Ovary (tissue), 9 donors: ENCODE results near the gene MYO1B. TPM values are rescaled to one million over a fixed set of nuclear protein-coding genes. Genes with fewer than 3 reads are reported as not detected.

ENCODE experiments used
- DNase-seq, 5 donors: peaks; one replicate each; pipeline ENCODE4 v3.0.0-alpha.2; 2019 to 2020
- H3K27ac ChIP-seq, 2 donors: fragments of 200-600 bp; one replicate each; pipeline versions ENCODE4 v1.5.1 to v1.8.0; 2019 to 2022
- H3K27me3 ChIP-seq: fragments of 200-600 bp; one replicate; pipeline ENCODE4 v1.8.0; 2022
- H3K36me3 ChIP-seq: fragments of 200-600 bp; sonication (generic); one replicate; pipeline ENCODE4 v1.5.1; 2019
- H3K4me1 ChIP-seq: one replicate; pipeline ENCODE4 v1.8.1; 2013; ENCODE audit warnings: mild to moderate bottlenecking, moderate library complexity; ENCODE audit not compliant: insufficient read depth
- H3K4me3 ChIP-seq: fragments of 200-600 bp; sonication (generic); one replicate; pipeline ENCODE4 v1.5.1; 2017
- H3K9me3 ChIP-seq, 2 donors: fragments of 200-600 bp in 1 of 2; sonication (generic) in 1 of 2; one replicate each; pipeline versions ENCODE4 v1.5.1 to v1.8.1; 2013 to 2019; ENCODE audit warnings: mild to moderate bottlenecking in 1 of 2, moderate library complexity in 1 of 2
- EP300 ChIP-seq: sonication (generic); formaldehyde crosslinking; IDR thresholded peaks from one replicate; pipeline ENCODE4 v1.6.1; 2017; ENCODE audit warnings: antibody characterized with exemption
- POLR2A ChIP-seq: fragments of 450-650 bp; IDR thresholded peaks from one replicate; pipeline ENCODE4 v1.6.1; 2017; ENCODE audit warnings: antibody characterized with exemption, mild to moderate bottlenecking, moderate library complexity
- WGBS, 3 donors: extraction: QIAGEN DNeasy Blood & Tissue Kit in 1 of 3; methylation state at CpG; one replicate each; pipeline versions ENCODE4 v1.1.5 to v1.1.7; 2013 to 2017; 5-methylcytosine and 5-hydroxymethylcytosine counted together
- intact Hi-C, 4 donors: fragments of 100-400 bp; cut with DNase I; formaldehyde crosslinking; loops; one replicate each; pipeline versions ENCODE4 v1.11.0 to v1.15.1; 2022 to 2023
- polyA plus RNA-seq, 2 donors: library from polyadenylated mRNA; stranded (reverse); fragments of 200-250 nt in 1 of 2; fragments of 350-450 nt in 1 of 2; fragmentation: Illumina TruSeq in 1 of 2; extraction: RNeasy Lipid Tissue Mini Kit (QIAGEN cat#74804) in 1 of 2; gene quantifications; one replicate each; pipeline ENCODE4 v1.2.3, GENCODE V29; 2013 to 2014
- total RNA-seq, 7 donors: library from RNA; depleted of rRNA in 2 of 7; stranded (reverse); fragments of >200 nt in 2 of 7; fragmentation: NEBNext Ultra II Directional in 3 of 7; extraction: Animal tissue kit (Norgen Biotek cat#: 25700) in 3 of 7; gene quantifications; one replicate each; pipeline versions ENCODE4 v1.1.0 to v1.2.4, GENCODE V29; 2016 to 2023
- TF ChIP-seq, protein P1 (sequence below), 3 donors: fragments of 450-650 bp in 2 of 3; fragments of 200-600 bp in 1 of 3; IDR thresholded peaks; one replicate each; pipeline versions ENCODE4 v1.5.1 to v1.8.0; 2016 to 2022; ENCODE audit warnings: antibody characterized with exemption in 3 of 3, mild to moderate bottlenecking in 1 of 3
- donor health status: DM: no; HTN: no; CAD: no; lungs with moderate emphysema.
- donor health status: DM: no; HTN: no; CAD: no.
- donor health status: Bipolar disorder and iron deficiency.
- donor health status: DM: yes; HTN: yes; CAD: no.
- donor health status: DM: no; HTN: no; CAD: no.
- donor health status: DM: yes; HTN: yes; CAD: no.

MYO1B gene
- total and polyA plus RNA-seq, 9 donors = 15.8 to 34.7 (median 27.3) TPM

DNA sequence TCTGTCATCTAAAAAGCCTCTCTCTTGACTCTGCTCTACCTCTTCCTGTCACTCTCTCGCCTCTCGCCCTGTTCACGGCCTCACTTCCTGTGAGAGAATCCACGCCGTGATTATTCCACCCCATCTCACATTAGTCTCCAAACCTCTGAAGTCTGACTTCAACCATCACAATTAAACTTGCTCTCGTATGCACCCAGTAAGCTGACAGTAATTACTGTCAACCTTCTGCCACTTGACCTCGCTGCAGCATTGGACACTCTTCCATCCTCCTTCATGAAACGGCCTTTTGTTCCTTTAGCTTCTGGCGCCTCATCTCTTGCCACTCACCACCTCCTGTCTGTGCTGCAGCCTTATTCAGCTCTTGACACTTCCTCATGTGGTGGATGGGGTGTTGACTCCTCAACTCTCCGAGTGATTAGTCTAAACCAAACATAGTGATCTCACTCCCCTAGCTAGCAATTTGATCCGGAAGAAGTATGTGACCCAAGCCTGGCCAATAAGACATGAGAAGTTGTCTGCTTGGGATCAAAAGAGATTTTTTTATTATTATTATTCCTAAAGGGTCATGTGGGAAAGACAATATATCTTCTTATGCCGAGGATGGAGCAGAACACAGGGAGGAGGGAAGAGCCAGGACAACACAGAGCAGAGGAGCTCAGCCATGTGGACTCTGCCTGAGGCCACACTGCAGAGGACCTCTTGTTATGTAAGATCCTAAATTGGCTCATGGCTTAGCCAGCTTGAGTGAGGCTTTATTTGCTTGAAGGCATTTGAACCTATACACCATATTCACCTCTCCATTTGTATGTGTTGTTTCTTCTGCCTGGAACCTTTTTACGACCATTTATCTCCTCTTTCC, 38.4 kb upstream of the MYO1B start:
- no peak for TF ChIP-seq POLR2A
- TF ChIP-seq, protein P1, sequence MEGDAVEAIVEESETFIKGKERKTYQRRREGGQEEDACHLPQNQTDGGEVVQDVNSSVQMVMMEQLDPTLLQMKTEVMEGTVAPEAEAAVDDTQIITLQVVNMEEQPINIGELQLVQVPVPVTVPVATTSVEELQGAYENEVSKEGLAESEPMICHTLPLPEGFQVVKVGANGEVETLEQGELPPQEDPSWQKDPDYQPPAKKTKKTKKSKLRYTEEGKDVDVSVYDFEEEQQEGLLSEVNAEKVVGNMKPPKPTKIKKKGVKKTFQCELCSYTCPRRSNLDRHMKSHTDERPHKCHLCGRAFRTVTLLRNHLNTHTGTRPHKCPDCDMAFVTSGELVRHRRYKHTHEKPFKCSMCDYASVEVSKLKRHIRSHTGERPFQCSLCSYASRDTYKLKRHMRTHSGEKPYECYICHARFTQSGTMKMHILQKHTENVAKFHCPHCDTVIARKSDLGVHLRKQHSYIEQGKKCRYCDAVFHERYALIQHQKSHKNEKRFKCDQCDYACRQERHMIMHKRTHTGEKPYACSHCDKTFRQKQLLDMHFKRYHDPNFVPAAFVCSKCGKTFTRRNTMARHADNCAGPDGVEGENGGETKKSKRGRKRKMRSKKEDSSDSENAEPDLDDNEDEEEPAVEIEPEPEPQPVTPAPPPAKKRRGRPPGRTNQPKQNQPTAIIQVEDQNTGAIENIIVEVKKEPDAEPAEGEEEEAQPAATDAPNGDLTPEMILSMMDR (IDR thresholded peaks at IDR 0.05) = no peak
- H3K9me3 ChIP-seq = no peaks in the 10 kb centered on the region
- no peaks in the 10 kb centered on the region for H3K36me3 ChIP-seq
- no peaks in the 10 kb centered on the region for H3K27me3 ChIP-seq
- 88 to 92% (median 90%) methylated on average over 13 of the region's 13 CpGs for WGBS, 3 donors
- H3K27ac ChIP-seq = no peak overlapping the region
- intact Hi-C loops = no loop called here
- H3K4me3 ChIP-seq = no peak overlapping the region
- no peaks in the 10 kb centered on the region for H3K4me1 ChIP-seq
- no peak for DNase-seq

DNA sequence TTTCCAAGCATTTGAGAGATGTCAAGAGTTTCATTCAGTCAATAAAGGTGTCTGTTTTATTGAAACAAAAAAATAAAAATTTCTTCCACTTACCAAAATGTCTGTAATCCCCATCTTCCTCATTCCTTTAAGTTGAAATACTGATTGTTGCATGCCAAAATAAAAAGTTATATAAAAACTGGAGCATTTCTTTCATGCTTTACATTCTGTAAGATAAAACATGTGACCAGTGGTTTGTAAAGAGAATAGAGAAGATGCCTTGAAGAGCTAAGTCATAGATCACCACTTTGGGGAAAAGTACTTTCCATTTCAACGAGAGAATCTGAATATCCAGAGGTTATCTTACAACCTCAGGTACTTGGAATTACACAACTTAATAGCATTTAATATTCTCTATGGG, 35.9 kb upstream of the MYO1B start:
- TF ChIP-seq, protein P1 (IDR thresholded peaks at IDR 0.05) = no peak
- TF ChIP-seq POLR2A (no peak), EP300 (no peak)
- H3K4me3 ChIP-seq = no peak overlapping the region
- WGBS, 3 donors = 73 to 82% (median 80%) methylated on average over 1 of the region's 1 CpG
- H3K27me3 ChIP-seq = no peaks in the 10 kb centered on the region
- H3K4me1 ChIP-seq = no peaks in the 10 kb centered on the region
- H3K27ac ChIP-seq = no peak overlapping the region
- DNase-seq = no peak
- no peaks in the 10 kb centered on the region for H3K9me3 ChIP-seq
- no peaks in the 10 kb centered on the region for H3K36me3 ChIP-seq
- intact Hi-C loops = no loop called here

DNA sequence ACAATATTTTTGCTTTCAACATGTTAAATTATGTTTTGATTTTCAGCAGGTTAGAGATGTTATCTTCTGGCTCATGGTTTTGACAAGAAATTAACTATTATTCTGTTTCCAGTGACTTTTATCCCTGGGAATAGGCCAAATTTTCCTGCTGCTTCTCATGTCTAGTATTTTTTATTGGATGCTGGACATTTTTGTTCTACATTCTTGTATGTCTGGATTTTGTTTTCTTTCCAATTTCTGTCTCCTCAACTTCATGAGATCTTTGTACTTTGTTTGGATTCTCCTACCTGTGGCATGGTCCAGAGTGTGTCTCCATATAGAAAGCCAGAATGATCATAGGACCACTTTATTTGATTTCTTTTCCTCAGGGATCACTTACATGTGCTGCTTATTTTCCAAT, 33.1 kb upstream of the MYO1B start:
- H3K36me3 ChIP-seq = no peaks in the 10 kb centered on the region
- intact Hi-C loops = no loop called here
- H3K27me3 ChIP-seq = no peaks in the 10 kb centered on the region
- H3K27ac ChIP-seq = no peak overlapping the region
- no peak for DNase-seq
- no peak overlapping the region for H3K4me3 ChIP-seq
- no peaks in the 10 kb centered on the region for H3K4me1 ChIP-seq
- TF ChIP-seq EP300 (no peak), POLR2A (no peak)
- TF ChIP-seq, protein P1 (IDR thresholded peaks at IDR 0.05) = no peak
- no peaks in the 10 kb centered on the region for H3K9me3 ChIP-seq

DNA sequence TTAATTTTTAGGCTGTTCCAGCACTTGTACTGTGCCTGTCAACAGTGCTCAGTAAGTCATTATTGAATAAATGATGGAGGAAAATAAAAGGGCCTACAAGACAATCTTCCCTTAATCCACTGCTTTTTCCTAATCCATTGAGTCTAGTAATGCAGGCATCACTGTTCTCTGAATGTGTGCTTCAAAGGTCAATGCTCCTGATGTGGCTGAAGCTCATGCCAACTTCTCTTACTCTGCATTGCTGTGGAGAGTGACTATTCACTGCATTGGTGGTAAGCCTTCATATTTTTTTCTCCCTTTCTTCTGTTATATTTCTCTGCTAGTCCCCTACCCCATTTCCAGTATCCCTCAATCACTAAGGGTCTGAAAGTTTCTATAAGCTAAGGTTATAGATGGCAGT, 31.9 kb upstream of the MYO1B start:
- no peaks in the 10 kb centered on the region for H3K4me1 ChIP-seq
- H3K9me3 ChIP-seq = no peaks in the 10 kb centered on the region
- H3K27me3 ChIP-seq = no peaks in the 10 kb centered on the region
- no peak overlapping the region for H3K27ac ChIP-seq
- DNase-seq = no peak
- no peaks in the 10 kb centered on the region for H3K36me3 ChIP-seq
- no peak for TF ChIP-seq EP300
- no peak for TF ChIP-seq POLR2A
- TF ChIP-seq, protein P1 (IDR thresholded peaks at IDR 0.05) = no peak
- intact Hi-C loops = no loop called here
- no peak overlapping the region for H3K4me3 ChIP-seq
